Peyer's patch (tissue), 4 donors: ENCODE measurements around the gene CXXC4. TPM values are rescaled to one million over a fixed set of nuclear protein-coding genes. Genes with fewer than 3 reads are reported as not detected.

Experiments used
- DNase-seq, 3 donors: peaks; one replicate each; pipeline ENCODE4 v3.0.0-alpha.2; 2017 to 2019
- H3K27ac ChIP-seq, 4 donors: fragments of 200-600 bp; sonication (generic); one replicate each; pipeline ENCODE4 v1.5.1; 2016 to 2019
- H3K27me3 ChIP-seq, 2 donors: fragments of 200-600 bp; sonication (generic); one replicate each; pipeline ENCODE4 v1.5.1; 2019
- H3K36me3 ChIP-seq, 3 donors: fragments of 200-600 bp; sonication (generic); one replicate each; pipeline ENCODE4 v1.5.1; 2016 to 2019
- H3K4me1 ChIP-seq, 4 donors: fragments of 200-600 bp; sonication (generic); one replicate each; pipeline ENCODE4 v1.5.1; 2016 to 2019
- H3K4me3 ChIP-seq, 4 donors: fragments of 200-600 bp; sonication (generic); 1 replicate in 3 of 4; 2 replicates in 1 of 4; pipeline ENCODE4 v1.5.1; 2016 to 2019; ENCODE audit warnings: mild to moderate bottlenecking in 1 of 4
- H3K9me3 ChIP-seq, 4 donors: fragments of 200-600 bp; sonication (generic); one replicate each; pipeline ENCODE4 v1.5.1; 2016 to 2019; ENCODE audit warnings: mild to moderate bottlenecking in 1 of 4
- CTCF ChIP-seq, 6 experiments: fragments of 450-650 bp in 4 of 6; fragments of 200-600 bp in 2 of 6; sonication (generic) in 1 of 6; IDR thresholded peaks; one replicate each; pipeline ENCODE4 v1.5.1; 2017 to 2019; ENCODE audit warnings: antibody characterized with exemption in 6 of 6, mild to moderate bottlenecking in 3 of 6, moderate library complexity in 1 of 6
- POLR2A ChIP-seq, 2 donors: fragments of 450-650 bp; IDR thresholded peaks; one replicate each; pipeline ENCODE4 v1.5.1; 2017; ENCODE audit warnings: antibody characterized with exemption in 2 of 2, mild to moderate bottlenecking in 2 of 2, moderate library complexity in 2 of 2
- total RNA-seq, 4 donors: library from RNA; depleted of rRNA; stranded (reverse); fragments of >200 nt; gene quantifications; one replicate each; pipeline ENCODE4 v1.1.0, GENCODE V29; 2016

The CXXC4 gene
- total RNA-seq, 4 donors from 2014 or later = 3.3 to 5.0 (median 3.4) TPM

DNA sequence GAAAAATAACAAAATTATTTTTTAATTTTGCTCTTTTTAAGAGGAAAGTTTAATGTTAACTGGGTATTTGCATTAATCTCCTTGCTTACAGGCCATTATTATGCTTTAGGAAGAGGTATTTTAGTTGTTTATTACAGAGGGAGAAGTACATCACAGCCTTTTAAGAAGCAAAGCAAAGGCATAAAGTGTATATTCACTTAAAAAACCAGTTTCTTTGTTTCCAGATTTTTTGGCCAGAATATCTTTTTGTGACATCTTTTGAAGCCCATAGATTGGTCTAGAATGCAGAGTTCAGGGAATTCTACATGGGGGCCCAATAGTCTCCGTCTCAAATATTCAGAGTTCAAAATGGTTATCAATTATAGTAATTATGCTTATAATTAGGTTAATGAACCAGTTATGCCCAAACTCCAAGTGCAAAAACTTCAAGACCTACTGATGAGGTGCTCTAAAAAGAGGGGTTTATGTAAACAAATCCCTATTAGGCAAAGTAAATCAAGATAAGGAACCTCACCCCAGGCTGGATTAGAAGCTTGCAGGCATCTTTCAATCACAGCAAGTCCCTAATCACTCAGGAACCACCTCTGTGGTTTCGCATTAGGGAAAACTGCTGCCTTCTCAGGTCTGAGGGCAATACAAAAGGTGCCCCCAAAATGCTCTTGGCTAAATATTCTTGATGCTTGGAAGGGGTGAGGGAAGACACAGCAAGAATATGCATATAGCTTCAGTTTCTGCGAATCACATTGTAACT, 1.4 kb downstream of the CXXC4 start:
- peak overlapping the region in 2 of 4 donors; percentile 88 to 93 for H3K27ac ChIP-seq
- TF ChIP-seq POLR2A (IDR thresholded peaks at IDR 0.05) (no peak), CTCF (IDR thresholded peaks at IDR 0.05) (no peak)
- H3K4me1 ChIP-seq = peaks cover 0 to 14% (median 2%) of the 10 kb centered on the region in 4 donors
- peak overlapping the region in 1 of 4 donors; percentile 53 for H3K4me3 ChIP-seq
- no peaks in the 10 kb centered on the region for H3K9me3 ChIP-seq
- DNase-seq = no peak
- H3K27me3 ChIP-seq = no peaks in the 10 kb centered on the region
- no peaks in the 10 kb centered on the region for H3K36me3 ChIP-seq

DNA sequence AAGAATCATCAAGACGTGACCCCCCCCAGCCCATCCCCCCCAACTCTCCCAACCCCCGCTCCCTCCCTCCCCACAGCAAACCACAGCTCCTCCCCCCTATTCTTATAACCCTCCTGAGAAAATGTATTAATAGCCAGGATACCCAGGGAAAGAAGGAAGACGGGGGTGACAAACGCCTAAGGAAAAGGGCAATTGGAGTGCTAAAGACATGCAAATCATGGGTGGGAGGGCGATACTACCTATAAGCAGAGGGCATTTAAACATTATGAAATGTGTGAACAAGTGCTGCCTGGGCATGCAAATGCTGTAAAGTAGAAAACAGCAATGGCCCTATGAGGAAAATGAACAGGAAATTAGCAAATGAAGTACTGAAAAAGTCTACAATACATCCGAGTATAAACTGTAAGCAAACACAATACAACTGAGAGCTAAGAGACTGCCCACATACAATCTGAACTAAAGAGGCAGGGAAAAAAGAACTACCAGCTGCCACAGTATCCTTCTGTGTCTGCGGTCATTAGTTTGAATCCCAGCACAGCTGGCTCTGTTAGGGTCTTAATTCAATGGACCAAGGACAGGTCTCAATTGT, 2.4 kb downstream of the CXXC4 start:
- Histone ChIP-seq H3K36me3 (no peaks in the 10 kb centered on the region), H3K4me3 (peak overlapping the region; percentile 45 to 74 (median 57)), H3K9me3 (no peaks in the 10 kb centered on the region), H3K27me3 (no peaks in the 10 kb centered on the region), H3K4me1 (peaks cover 0 to 14% (median 2%) of the 10 kb centered on the region in 4 donors), H3K27ac (peak overlapping the region in 3 of 4 donors; percentile 48 to 90 (median 88))
- TF ChIP-seq POLR2A (IDR thresholded peaks at IDR 0.05) (no peak), CTCF (IDR thresholded peaks at IDR 0.05) (no peak)
- DNase-seq = peak in 1 of 3 donors; percentile 50

DNA sequence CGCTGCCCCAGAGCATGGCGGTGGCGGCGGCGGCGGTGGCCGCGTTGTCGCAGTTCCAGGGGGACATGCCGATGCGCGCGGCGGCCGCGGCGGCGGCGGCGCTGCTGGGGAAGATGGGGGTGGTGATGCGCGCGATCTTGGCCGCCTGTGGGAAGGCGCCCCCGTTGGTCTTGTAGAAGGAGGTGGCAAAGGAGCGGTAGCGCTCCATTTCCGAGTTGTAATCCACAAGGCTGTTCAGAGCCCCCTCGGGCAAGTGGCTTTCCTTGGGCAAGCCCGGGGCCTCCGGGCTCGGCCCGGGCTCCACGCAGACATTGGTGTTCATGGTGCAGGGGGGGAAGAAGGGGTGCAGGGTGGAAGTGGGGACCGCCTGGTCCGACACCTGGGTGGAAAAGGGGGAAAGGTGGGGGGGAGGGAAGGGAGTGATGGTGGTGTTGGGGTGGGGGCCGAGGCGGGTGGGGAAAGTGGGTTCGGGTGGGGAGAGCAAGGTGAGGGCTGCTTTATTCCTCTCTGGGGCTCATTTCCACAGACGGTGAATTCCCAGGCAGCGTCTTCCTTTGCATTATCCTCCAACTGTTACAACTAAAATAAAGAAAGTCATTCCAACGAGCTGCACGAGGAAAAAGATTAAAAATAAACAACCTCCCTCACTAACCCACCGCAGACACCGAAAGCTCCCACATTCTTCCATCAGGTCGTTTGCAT, 3.1 kb downstream of the CXXC4 start:
- H3K27me3 ChIP-seq = no peaks in the 10 kb centered on the region
- H3K36me3 ChIP-seq = no peaks in the 10 kb centered on the region
- peaks cover 0 to 14% (median 2%) of the 10 kb centered on the region in 4 donors for H3K4me1 ChIP-seq
- no peaks in the 10 kb centered on the region for H3K9me3 ChIP-seq
- DNase-seq = peak; percentile 19 to 72 (median 56)
- peak overlapping the region; percentile 45 to 74 (median 57) for H3K4me3 ChIP-seq
- TF ChIP-seq POLR2A (IDR thresholded peaks at IDR 0.05) (peak in 1 of 2 donors; percentile 5), CTCF (IDR thresholded peaks at IDR 0.05) (no peak)
- H3K27ac ChIP-seq = peak overlapping the region; percentile 48 to 90 (median 70)

GRCh38 chr4:104490770-104491480, 3.8 kb downstream of the CXXC4 start:
- Histone ChIP-seq H3K9me3 (no peaks in the 10 kb centered on the region), H3K36me3 (no peaks in the 10 kb centered on the region), H3K27ac (peak overlapping the region in 3 of 4 donors; percentile 39 to 90 (median 88)), H3K4me3 (peak overlapping the region; percentile 45 to 74 (median 57)), H3K4me1 (peaks cover 0 to 14% (median 2%) of the 10 kb centered on the region in 4 donors), H3K27me3 (no peaks in the 10 kb centered on the region)
- peak; percentile 22 to 80 (median 78) for DNase-seq
- TF ChIP-seq CTCF (IDR thresholded peaks at IDR 0.05) = no peak
- TF ChIP-seq POLR2A (IDR thresholded peaks at IDR 0.05) = peak in 1 of 2 donors; percentile 8
